NCI-H774 (cell line): ENCODE data around the gene TBX4.
"Not testable (repeated sequence)": the region's sequence is repeated elsewhere in the genome, so short reads cannot be mapped to it uniquely, and the experiment has no call there.

Source experiments
- DNase-seq: peaks from one replicate; lab custom pipeline; 2025; lab: John Stamatoyannopoulos, UW

TBX4 gene

DNA sequence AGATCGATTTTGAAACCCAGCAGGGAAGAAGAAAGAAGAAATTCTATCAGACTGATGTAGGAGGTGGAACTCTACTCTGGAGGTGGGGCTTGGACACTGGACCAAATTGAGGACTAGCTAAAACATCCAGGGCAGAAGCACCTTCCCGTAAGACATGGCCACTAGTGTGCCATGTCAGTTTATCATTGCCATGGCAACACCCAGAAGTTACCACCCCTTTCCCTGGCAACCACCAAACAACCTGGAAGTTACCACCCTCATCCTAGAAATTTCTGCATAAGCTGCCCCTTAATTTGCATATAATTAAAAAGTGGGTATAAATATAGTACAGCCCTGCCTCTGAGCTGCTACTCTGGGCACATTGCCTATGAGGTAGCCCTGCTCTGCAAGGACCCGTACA, 72.1 kb downstream of the TBX4 start:
- DNase-seq = no peak

DNA sequence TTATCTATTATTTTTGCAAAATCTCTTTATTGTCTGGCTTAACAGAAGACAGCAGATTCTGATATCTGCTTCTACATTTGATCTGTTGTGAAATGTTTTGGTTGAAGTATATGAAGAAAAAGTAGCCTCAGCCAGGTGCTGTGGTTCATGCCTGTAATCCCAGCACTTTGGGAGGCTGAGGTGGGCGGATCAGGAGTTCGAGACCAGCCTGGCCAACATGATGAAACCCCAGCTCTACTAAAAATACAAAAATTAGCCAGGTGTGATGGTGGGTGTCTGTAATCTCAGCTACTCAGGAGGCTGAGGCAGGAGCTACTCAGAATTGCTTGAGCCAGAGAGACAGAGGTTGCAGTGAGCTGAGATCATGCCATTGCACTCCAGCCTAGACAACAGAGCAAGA, 75.2 kb downstream of the TBX4 start:
- not testable (repeated sequence) for DNase-seq

DNA sequence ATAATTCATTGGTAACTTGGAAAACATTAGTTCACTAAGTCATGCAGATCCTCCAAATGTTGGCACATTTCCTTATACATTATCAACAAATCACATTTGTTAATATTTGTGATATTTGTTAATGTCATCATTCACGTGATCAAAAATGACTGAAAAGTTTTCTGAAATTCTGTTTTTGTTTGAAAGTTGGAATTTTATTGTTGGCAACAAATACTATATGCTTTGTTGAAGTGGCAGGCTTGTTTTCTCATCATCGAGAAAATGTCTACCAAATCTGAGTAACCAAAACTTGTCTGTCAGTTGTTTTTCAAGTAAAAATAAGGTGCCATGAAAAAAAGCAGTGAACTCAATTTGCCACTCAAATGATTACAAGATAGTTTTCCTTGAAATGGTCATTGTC, 75.9 kb downstream of the TBX4 start:
- no peak for DNase-seq

DNA sequence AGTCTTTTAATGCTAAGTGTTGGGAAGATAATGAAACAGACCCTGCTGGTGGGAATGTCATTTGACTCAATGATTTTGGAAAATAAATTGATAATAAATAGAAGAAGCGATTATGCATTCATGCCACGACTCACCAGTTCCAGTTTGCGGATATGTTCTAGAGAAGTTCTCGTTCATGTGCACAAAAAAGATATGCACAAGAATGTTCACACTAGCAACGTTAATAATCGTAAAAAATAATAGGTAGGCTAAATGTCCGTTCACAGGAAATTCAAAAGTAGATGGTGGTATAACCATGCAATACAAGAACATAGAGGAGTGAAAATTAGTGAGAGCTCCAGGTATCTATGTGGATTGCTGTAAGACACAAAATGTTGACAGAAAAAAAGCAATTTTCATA, 79.0 kb downstream of the TBX4 start:
- no peak for DNase-seq

DNA sequence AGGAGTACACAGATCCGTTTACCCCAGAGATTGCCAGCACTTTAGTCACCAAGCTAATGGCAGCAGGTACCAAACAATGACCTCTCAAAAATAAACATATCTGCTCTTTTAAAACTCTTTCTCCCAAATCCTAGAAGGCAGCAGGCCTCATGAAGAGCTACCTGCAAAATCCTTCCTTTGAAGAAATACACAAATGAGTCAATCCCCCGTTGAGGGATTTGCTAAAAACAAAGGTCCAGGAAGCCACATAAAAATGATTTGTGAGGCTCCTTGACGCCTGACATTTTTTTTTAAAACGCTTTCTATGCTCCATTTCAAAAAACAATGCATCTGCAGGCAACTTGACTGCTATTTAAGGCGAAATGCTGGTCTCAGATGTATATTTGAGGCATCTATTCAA, 80.6 kb downstream of the TBX4 start:
- DNase-seq = peak; percentile 52

DNA sequence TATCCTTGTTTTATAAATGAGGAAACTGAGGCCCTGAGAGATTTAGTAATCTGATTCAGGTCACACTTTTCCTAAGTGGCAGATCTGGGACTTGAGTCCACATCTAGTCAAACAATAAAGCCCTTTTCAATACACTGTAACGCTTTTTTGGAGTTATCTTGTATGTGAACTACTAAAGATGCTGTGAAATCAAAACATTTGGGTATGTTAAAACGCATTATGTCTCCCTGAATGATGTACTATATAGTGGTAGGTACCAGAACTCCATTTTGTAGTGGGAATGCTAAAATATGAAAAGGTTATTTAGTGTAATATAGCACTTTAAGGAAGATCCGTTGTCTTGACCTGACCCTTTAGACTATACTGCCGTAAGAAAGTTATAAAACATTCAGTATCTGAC, 81.6 kb downstream of the TBX4 start:
- DNase-seq = no peak

DNA sequence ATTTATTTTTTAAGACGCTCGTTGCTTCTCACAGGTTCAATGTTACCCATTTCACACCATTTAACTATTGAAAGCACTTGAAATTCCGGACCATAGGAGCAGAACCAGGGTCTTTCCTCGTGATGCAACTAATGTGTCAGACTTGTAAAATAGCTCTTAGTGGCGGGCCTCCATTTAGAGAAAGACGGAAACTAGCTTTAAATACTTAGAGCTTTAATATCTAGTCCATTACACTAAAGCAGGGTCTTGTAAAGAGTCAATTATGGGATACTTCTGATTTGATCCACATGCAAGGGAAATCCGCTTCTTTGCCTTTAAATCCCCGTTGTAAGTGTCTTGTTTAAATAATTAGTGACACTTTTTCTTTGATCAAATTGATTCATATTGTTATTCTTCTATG, 82.2 kb downstream of the TBX4 start:
- DNase-seq = no peak
